ENCODE measurements around the gene PIK3R6. TPM values are rescaled to one million over a fixed set of nuclear protein-coding genes. Genes with fewer than 3 reads are reported as not detected.
"Not testable (repeated sequence)": the region's sequence is repeated elsewhere in the genome, so short reads cannot be mapped to it uniquely, and the experiment has no call there.

Gene PIK3R6
- total RNA-seq, 3 donors from 2014 or later (not counting 1 experiment from before 2014, with no cell fraction given): 0.84 to 6.3 (median 1.4) TPM

- intact Hi-C loops (cut with micrococcal nuclease): no loop called here
- H3K27me3 ChIP-seq (ENCODE audit: control insufficient read depth, insufficient read depth, low read length): no peaks in the 10 kb centered on the region
- peaks cover 8% of the 10 kb centered on the region for H3K9me3 ChIP-seq (ENCODE audit: control insufficient read depth, insufficient read depth, low read length)
- H3K27ac ChIP-seq (ENCODE audit: low read length): peak overlapping the region; percentile 57
- Mint-ChIP-seq H3K4me3 (no peak overlapping the region), H3K27ac (no peak overlapping the region), H3K4me1 (no peaks in the 10 kb centered on the region), H3K27me3 (ENCODE audit: low read depth in 2 of 2) (peaks cover 0 to 7% of the 10 kb centered on the region in 2 donors), H3K36me3 (no peaks in the 10 kb centered on the region), H3K9me3 (no peaks in the 10 kb centered on the region)
- no peak for DNase-seq
- TF ChIP-seq CTCF (IDR thresholded peaks at IDR 0.05): no peak
- no peaks in the 10 kb centered on the region for H3K36me3 ChIP-seq (ENCODE audit: control insufficient read depth, insufficient read depth, low read length)
- 68% methylated on average over 3 of the region's 3 CpGs for whole genome bisulfite sequencing (ENCODE audit: insufficient coverage)
- ATAC-seq: no peak
- H3K4me3 ChIP-seq (ENCODE audit: low read length): no peak overlapping the region
- H3K4me1 ChIP-seq (ENCODE audit: control insufficient read depth, insufficient read depth, low read length): peaks cover 20% of the 10 kb centered on the region
These were observed 61.1 kb downstream of the PIK3R6 start for GRCh38 chr17:8806253-8806925.

- H3K36me3 Mint-ChIP-seq; H3K27me3 ChIP-seq (ENCODE audit: control insufficient read depth, insufficient read depth, low read length); H3K36me3 ChIP-seq (ENCODE audit: control insufficient read depth, insufficient read depth, low read length); H3K9me3 ChIP-seq (ENCODE audit: control insufficient read depth, insufficient read depth, low read length); intact Hi-C loops (cut with micrococcal nuclease); H3K4me3 ChIP-seq (ENCODE audit: low read length); H3K27ac ChIP-seq (ENCODE audit: low read length); H3K4me3 Mint-ChIP-seq; H3K9me3 Mint-ChIP-seq; H3K27ac Mint-ChIP-seq; DNase-seq; H3K4me1 Mint-ChIP-seq; H3K27me3 Mint-ChIP-seq (ENCODE audit: low read depth in 2 of 2); ATAC-seq: not testable (repeated sequence)
- H3K4me1 ChIP-seq (ENCODE audit: control insufficient read depth, insufficient read depth, low read length): peaks cover 20% of the 10 kb centered on the region
- 97% methylated on average over 9 of the region's 10 CpGs for WGBS (ENCODE audit: insufficient coverage)
These were observed 62.1 kb downstream of the PIK3R6 start for GRCh38 chr17:8805396-8805795.

GRCh38 chr17:8803531-8804420 lies 63.7 kb downstream of the PIK3R6 start:
- H3K4me3 Mint-ChIP-seq: no peak overlapping the region
- TF ChIP-seq CTCF (IDR thresholded peaks at IDR 0.05): no peak
- no peaks in the 10 kb centered on the region for H3K9me3 Mint-ChIP-seq
- H3K4me1 Mint-ChIP-seq: no peaks in the 10 kb centered on the region
- H3K27ac Mint-ChIP-seq: no peak overlapping the region
- H3K27me3 ChIP-seq (ENCODE audit: control insufficient read depth, insufficient read depth, low read length): no peaks in the 10 kb centered on the region
- H3K27me3 Mint-ChIP-seq (ENCODE audit: low read depth in 2 of 2): peaks cover 0 to 7% of the 10 kb centered on the region in 2 donors
- WGBS (ENCODE audit: insufficient coverage): 90% methylated on average over 19 of the region's 19 CpGs
- intact Hi-C loops (cut with micrococcal nuclease): no loop called here
- DNase-seq (peak in 1 of 2 donors; percentile 24), ATAC-seq (no peak)
- no peak overlapping the region for H3K4me3 ChIP-seq (ENCODE audit: low read length)
- peaks cover 20% of the 10 kb centered on the region for H3K4me1 ChIP-seq (ENCODE audit: control insufficient read depth, insufficient read depth, low read length)
- no peak overlapping the region for H3K27ac ChIP-seq (ENCODE audit: low read length)
- no peaks in the 10 kb centered on the region for H3K9me3 ChIP-seq (ENCODE audit: control insufficient read depth, insufficient read depth, low read length)
- no peaks in the 10 kb centered on the region for H3K36me3 ChIP-seq (ENCODE audit: control insufficient read depth, insufficient read depth, low read length)
- no peaks in the 10 kb centered on the region for H3K36me3 Mint-ChIP-seq

- no peak overlapping the region for H3K27ac Mint-ChIP-seq
- Histone ChIP-seq H3K4me3 (ENCODE audit: low read length) (no peak overlapping the region), H3K9me3 (ENCODE audit: control insufficient read depth, insufficient read depth, low read length) (no peaks in the 10 kb centered on the region), H3K27me3 (ENCODE audit: control insufficient read depth, insufficient read depth, low read length) (no peaks in the 10 kb centered on the region), H3K27ac (ENCODE audit: low read length) (no peak overlapping the region), H3K36me3 (ENCODE audit: control insufficient read depth, insufficient read depth, low read length) (no peaks in the 10 kb centered on the region), H3K4me1 (ENCODE audit: control insufficient read depth, insufficient read depth, low read length) (peaks cover 6% of the 10 kb centered on the region)
- no peak for DNase-seq
- no peaks in the 10 kb centered on the region for H3K27me3 Mint-ChIP-seq (ENCODE audit: low read depth in 2 of 2)
- no peaks in the 10 kb centered on the region for H3K9me3 Mint-ChIP-seq
- intact Hi-C loops (cut with micrococcal nuclease): no loop called here
- H3K4me1 Mint-ChIP-seq: no peaks in the 10 kb centered on the region
- no peak for ATAC-seq
- H3K36me3 Mint-ChIP-seq: no peaks in the 10 kb centered on the region
- no peak overlapping the region for H3K4me3 Mint-ChIP-seq
- 91% methylated on average over 6 of the region's 6 CpGs for WGBS (ENCODE audit: insufficient coverage)
- TF ChIP-seq CTCF (IDR thresholded peaks at IDR 0.05): no peak
These were observed 66.2 kb downstream of the PIK3R6 start for GRCh38 chr17:8801135-8801840.

All from natural killer cell (primary cell).